Measurements from ENCODE around the gene E4F1. TPM values are rescaled to one million over a fixed set of nuclear protein-coding genes. Genes with fewer than 3 reads are reported as not detected.

The E4F1 gene
- total and polyA plus RNA-seq, 2 donors (not counting 1 experiment from before 2014, with no cell fraction given): 41.8 to 70.9 TPM

DNA sequence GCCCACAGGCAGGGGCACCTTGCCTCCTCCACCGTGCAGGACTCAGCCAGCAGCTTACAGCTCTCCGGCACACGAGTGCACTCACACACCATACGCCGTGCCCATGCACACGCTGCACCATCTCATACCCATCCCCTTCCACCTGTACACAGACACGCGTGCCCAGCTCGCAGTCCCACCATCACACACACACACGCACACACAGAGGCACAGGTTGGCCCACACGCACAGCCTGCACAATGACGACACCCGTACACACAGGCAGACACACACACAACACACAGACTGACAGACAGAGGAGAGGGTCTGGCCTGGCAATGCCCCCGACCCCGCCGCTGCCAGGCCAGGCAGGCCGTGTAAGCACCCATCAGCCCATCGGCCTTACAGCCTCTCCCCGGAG is 39.0 kb upstream of the E4F1 start:
- intact Hi-C loops (cut with micrococcal nuclease): no loop called here
- H3K4me2 ChIP-seq (replicated peaks; ENCODE audit: low read depth, low read length, poor library complexity, severe bottlenecking): no peak overlapping the region
- no peaks in the 10 kb centered on the region for H3K9me3 ChIP-seq (ENCODE audit: control extremely low read depth in 1 of 3, control insufficient read depth in 2 of 3, insufficient read depth in 1 of 3, low read length in 2 of 3)
- TF ChIP-seq, protein P1, sequence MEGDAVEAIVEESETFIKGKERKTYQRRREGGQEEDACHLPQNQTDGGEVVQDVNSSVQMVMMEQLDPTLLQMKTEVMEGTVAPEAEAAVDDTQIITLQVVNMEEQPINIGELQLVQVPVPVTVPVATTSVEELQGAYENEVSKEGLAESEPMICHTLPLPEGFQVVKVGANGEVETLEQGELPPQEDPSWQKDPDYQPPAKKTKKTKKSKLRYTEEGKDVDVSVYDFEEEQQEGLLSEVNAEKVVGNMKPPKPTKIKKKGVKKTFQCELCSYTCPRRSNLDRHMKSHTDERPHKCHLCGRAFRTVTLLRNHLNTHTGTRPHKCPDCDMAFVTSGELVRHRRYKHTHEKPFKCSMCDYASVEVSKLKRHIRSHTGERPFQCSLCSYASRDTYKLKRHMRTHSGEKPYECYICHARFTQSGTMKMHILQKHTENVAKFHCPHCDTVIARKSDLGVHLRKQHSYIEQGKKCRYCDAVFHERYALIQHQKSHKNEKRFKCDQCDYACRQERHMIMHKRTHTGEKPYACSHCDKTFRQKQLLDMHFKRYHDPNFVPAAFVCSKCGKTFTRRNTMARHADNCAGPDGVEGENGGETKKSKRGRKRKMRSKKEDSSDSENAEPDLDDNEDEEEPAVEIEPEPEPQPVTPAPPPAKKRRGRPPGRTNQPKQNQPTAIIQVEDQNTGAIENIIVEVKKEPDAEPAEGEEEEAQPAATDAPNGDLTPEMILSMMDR (IDR thresholded peaks at IDR 0.05): no peak
- TF ChIP-seq EZH2 (IDR thresholded peaks at IDR 0.05; ENCODE audit: borderline replicate concordance, insufficient read depth, low read depth, low read length, poor library complexity, severe bottlenecking): no peak
- Mint-ChIP-seq H3K9me3 (ENCODE audit: insufficient read depth) (no peaks in the 10 kb centered on the region), H3K27ac (peak overlapping the region; percentile 32), H3K4me1 (peaks cover 7% of the 10 kb centered on the region), H3K4me3 (no peak overlapping the region), H3K27me3 (no peaks in the 10 kb centered on the region)
- H2AFZ ChIP-seq (ENCODE audit: insufficient read depth, low read depth, low read length, poor library complexity, severe bottlenecking): no peak overlapping the region
- no peaks in the 10 kb centered on the region for H4K20me1 ChIP-seq (ENCODE audit: control insufficient read depth, insufficient read depth, low read length, poor library complexity, severe bottlenecking)
- no peak overlapping the region for H3K27ac ChIP-seq (ENCODE audit: low read length in 2 of 2)
- H3K79me2 ChIP-seq (ENCODE audit: control insufficient read depth, insufficient read depth, low read length): no peaks in the 10 kb centered on the region
- H3K36me3 ChIP-seq (replicated peaks in 1 of 2; ENCODE audit: control extremely low read depth in 1 of 2, control insufficient read depth in 1 of 2, extremely low read depth in 1 of 2, insufficient read depth in 2 of 2, low read length in 1 of 2): no peaks in the 10 kb centered on the region
- DNase-seq: no peak
- no peaks in the 10 kb centered on the region for H3K4me1 ChIP-seq (ENCODE audit: control insufficient read depth in 2 of 2, insufficient read depth in 2 of 2, low read length in 2 of 2)
- 94% methylated on average over 19 of the region's 19 CpGs for WGBS (ENCODE audit: insufficient coverage)
- ChIA-PET POLR2A (no interaction called here), CTCF (no interaction called here)
- no peak for ATAC-seq (ENCODE audit: low read depth)
- H3K9ac ChIP-seq (ENCODE audit: low read length): no peak overlapping the region
- H3K27me3 ChIP-seq (replicated peaks in 1 of 4; ENCODE audit: control extremely low read depth in 1 of 4, control insufficient read depth in 3 of 4, insufficient read depth in 4 of 4, low read length in 3 of 4): no peaks in the 10 kb centered on the region
- H3K4me3 ChIP-seq (ENCODE audit: control extremely low read depth in 1 of 5, extremely low read depth in 1 of 5, insufficient read depth in 1 of 5, low read depth in 2 of 5, low read length in 4 of 5): no peak overlapping the region

DNA sequence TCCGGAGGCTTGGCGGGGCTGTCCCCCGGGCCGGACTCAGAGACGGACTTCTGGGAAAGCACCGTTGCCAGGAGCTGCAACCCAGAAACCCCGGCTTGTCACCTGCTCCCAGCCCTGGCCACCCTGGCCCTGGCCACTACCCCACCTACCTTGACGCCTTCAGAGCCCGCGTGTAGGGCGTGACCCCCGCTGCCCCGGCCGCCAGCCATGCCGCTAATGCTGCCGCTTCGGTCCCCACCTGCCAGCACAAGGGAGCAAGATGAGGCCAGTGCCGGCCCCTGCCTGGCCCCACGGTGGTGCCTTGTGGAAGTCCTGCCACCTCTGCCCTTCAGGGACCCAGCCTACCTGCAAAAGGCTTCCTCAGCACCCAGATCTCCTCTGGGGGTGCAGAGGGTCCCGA is 38.4 kb upstream of the E4F1 start:
- H3K36me3 ChIP-seq (replicated peaks in 1 of 2; ENCODE audit: control extremely low read depth in 1 of 2, control insufficient read depth in 1 of 2, extremely low read depth in 1 of 2, insufficient read depth in 2 of 2, low read length in 1 of 2): no peaks in the 10 kb centered on the region
- ChIA-PET CTCF (no interaction called here), POLR2A (no interaction called here)
- ATAC-seq (ENCODE audit: low read depth) (no peak), DNase-seq (no peak)
- TF ChIP-seq EZH2 (IDR thresholded peaks at IDR 0.05; ENCODE audit: borderline replicate concordance, insufficient read depth, low read depth, low read length, poor library complexity, severe bottlenecking): no peak
- TF ChIP-seq, protein P1 (IDR thresholded peaks at IDR 0.05): no peak
- no peak overlapping the region for H3K4me2 ChIP-seq (replicated peaks; ENCODE audit: low read depth, low read length, poor library complexity, severe bottlenecking)
- H3K27me3 ChIP-seq (replicated peaks in 1 of 4; ENCODE audit: control extremely low read depth in 1 of 4, control insufficient read depth in 3 of 4, insufficient read depth in 4 of 4, low read length in 3 of 4): no peaks in the 10 kb centered on the region
- no peaks in the 10 kb centered on the region for H3K9me3 ChIP-seq (ENCODE audit: control extremely low read depth in 1 of 3, control insufficient read depth in 2 of 3, insufficient read depth in 1 of 3, low read length in 2 of 3)
- Mint-ChIP-seq H3K27me3 (no peaks in the 10 kb centered on the region), H3K9me3 (ENCODE audit: insufficient read depth) (no peaks in the 10 kb centered on the region), H3K27ac (no peak overlapping the region), H3K4me3 (no peak overlapping the region), H3K4me1 (peaks cover 7% of the 10 kb centered on the region)
- H3K79me2 ChIP-seq (ENCODE audit: control insufficient read depth, insufficient read depth, low read length): no peaks in the 10 kb centered on the region
- no peak overlapping the region for H3K27ac ChIP-seq (ENCODE audit: low read length in 2 of 2)
- no peaks in the 10 kb centered on the region for H4K20me1 ChIP-seq (ENCODE audit: control insufficient read depth, insufficient read depth, low read length, poor library complexity, severe bottlenecking)
- no peaks in the 10 kb centered on the region for H3K4me1 ChIP-seq (ENCODE audit: control insufficient read depth in 2 of 2, insufficient read depth in 2 of 2, low read length in 2 of 2)
- H3K9ac ChIP-seq (ENCODE audit: low read length): no peak overlapping the region
- no peak overlapping the region for H2AFZ ChIP-seq (ENCODE audit: insufficient read depth, low read depth, low read length, poor library complexity, severe bottlenecking)
- no peak overlapping the region for H3K4me3 ChIP-seq (ENCODE audit: control extremely low read depth in 1 of 5, extremely low read depth in 1 of 5, insufficient read depth in 1 of 5, low read depth in 2 of 5, low read length in 4 of 5)
- intact Hi-C loops (cut with micrococcal nuclease): no loop called here
- 95% methylated on average over 20 of the region's 20 CpGs for WGBS (ENCODE audit: insufficient coverage)

All from B cell (primary cell).